ENCODE data around the gene FARS2.

GRCh38 chr6:5765141-5765760 lies 503.9 kb downstream of the FARS2 start:
- TF ChIP-seq MAX (IDR thresholded peaks at IDR 0.05), result no peak
- no peak for TF ChIP-seq POLR2AphosphoS5 (IDR thresholded peaks at IDR 0.05; ENCODE audit: low read depth, low read length)
- no peak for TF ChIP-seq CTCF (IDR thresholded peaks at IDR 0.05 in 2 of 3, conservative IDR thresholded peaks at IDR 0.05 in 1 of 3; ENCODE audit: borderline replicate concordance in 1 of 3, insufficient read depth in 1 of 3, low read depth in 2 of 3, low read length in 2 of 3)
- TF ChIP-seq ZNF274 (IDR thresholded peaks at IDR 0.05; ENCODE audit: low read depth, low read length), result no peak
- TF ChIP-seq YY1 (IDR thresholded peaks at IDR 0.05; ENCODE audit: extremely low read depth, insufficient replicate concordance, low read depth, low read length), result no peak
- TF ChIP-seq CBX3 (IDR thresholded peaks at IDR 0.05; ENCODE audit: low read depth), result no peak
- TF ChIP-seq EZH2 (IDR thresholded peaks at IDR 0.05), result no peak
- no peak for TF ChIP-seq JUND (IDR thresholded peaks at IDR 0.05)
- TF ChIP-seq POLR2A (IDR thresholded peaks at IDR 0.05; ENCODE audit: borderline replicate concordance, extremely low read depth, insufficient read depth, insufficient read length), result no peak

All from HCT116 (cell line).